GM20000 (cell line): ENCODE results near the gene CCDC187.

Experiments
- DNase-seq: peaks from one replicate; pipeline ENCODE4 v3.0.0; 2012; ENCODE audit warnings: low spot score
- TF ChIP-seq, protein P1 (sequence below): IDR thresholded peaks from 2 replicates; pipeline ENCODE4 v1.5.1; 2012; ENCODE audit warnings: mild to moderate bottlenecking, control low read depth; ENCODE audit errors: extremely low read depth, missing control alignments

CCDC187 gene

DNA sequence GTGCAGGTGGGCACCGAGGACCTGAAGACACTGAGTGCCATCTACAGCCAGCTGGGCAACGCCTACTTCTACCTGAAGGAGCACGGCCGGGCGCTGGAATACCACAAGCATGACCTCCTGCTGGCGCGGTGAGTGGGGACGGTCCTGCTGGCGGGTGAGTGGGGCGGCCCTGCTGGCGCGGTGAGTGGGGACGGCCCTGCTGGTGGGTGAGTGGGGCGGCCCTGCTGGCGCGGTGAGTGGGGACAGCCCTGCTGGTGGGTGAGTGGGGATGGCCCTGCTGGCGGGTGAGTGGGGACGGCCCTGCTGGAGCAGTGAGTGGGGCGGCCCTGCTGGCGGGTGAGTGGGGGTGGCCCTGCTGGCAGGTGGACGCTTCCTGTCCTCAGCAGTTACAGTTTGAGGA lies 30.6 kb upstream of the CCDC187 start:
- DNase-seq, result no peak
- TF ChIP-seq, protein P1, sequence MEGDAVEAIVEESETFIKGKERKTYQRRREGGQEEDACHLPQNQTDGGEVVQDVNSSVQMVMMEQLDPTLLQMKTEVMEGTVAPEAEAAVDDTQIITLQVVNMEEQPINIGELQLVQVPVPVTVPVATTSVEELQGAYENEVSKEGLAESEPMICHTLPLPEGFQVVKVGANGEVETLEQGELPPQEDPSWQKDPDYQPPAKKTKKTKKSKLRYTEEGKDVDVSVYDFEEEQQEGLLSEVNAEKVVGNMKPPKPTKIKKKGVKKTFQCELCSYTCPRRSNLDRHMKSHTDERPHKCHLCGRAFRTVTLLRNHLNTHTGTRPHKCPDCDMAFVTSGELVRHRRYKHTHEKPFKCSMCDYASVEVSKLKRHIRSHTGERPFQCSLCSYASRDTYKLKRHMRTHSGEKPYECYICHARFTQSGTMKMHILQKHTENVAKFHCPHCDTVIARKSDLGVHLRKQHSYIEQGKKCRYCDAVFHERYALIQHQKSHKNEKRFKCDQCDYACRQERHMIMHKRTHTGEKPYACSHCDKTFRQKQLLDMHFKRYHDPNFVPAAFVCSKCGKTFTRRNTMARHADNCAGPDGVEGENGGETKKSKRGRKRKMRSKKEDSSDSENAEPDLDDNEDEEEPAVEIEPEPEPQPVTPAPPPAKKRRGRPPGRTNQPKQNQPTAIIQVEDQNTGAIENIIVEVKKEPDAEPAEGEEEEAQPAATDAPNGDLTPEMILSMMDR, result no peak

GRCh38 chr9:136333486-136333885 lies 29.6 kb upstream of the CCDC187 start:
- TF ChIP-seq, protein P1, result no peak
- no peak for DNase-seq

GRCh38 chr9:136333045-136333444 lies 29.2 kb upstream of the CCDC187 start:
- no peak for DNase-seq
- TF ChIP-seq, protein P1, result no peak

- no peak for DNase-seq
- TF ChIP-seq, protein P1, result no peak
Observed at GRCh38 chr9:136332482-136332983, 28.6 kb upstream of the CCDC187 start.

DNA sequence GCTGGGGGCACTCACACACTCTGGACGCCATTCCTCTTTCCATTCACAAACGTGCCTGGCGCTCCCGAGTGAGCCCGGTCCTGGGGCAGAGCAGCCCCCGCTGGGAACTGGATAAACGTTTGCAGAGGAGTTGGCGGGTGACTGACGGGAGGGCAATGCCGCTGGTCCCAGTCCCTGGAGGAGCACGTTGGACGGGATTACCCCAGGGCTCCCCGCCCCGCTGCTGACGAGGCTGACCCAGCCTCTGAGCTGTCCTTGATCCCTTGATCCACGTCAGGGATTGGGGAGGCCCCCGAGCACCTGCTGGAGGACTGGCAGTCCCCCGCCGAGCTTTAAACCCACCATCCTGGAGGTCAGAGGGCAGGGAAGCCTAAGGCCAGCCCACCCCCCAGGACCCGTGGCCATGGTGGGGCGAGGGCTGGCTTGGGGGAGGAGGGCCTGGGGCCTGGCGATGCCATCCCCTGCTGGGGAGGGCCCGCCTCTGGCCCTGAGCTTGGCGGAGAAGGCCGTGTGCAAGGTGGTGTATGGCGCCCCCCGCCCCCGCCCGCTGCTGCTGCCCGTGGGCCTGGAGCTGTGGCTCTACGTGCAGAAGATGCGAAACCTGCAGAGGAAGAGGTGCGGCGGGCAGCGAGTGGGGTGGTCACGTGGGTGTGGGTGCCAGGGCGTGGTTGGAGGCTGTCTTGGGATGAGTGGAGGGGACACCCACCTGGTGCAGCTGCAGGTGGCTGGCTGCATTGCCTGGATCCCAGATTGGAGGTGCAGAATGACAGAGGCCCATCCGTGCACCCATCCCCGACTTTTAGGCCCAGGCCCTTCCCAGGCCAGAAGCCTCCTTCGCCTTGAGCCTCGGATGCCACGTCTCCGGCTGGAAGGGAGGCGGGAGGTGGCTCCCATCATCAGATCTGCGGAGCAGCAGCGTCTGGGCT lies 27.9 kb upstream of the CCDC187 start:
- no peak for DNase-seq
- TF ChIP-seq, protein P1, result no peak

DNA sequence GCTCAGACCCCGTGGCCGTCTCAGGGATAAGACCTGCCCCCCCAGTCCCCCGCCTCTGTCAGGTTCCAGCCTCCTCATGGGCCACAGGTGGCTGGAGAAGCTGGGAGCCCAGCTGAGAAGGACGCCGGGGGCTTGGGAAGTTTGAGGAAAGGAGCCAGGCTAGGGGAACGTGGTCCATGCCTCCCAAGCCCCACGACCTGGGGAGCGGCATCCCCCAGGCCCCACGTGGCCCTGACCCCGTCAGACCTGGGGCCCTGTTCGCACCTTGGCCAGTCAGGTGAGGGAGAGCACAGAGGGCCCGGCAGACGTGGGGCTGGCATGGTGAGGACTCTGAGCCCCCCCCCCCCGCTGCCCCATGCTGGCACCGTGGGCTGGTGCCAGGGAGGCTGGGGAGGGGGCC lies 27.1 kb upstream of the CCDC187 start:
- TF ChIP-seq, protein P1, result no peak
- no peak for DNase-seq

DNA sequence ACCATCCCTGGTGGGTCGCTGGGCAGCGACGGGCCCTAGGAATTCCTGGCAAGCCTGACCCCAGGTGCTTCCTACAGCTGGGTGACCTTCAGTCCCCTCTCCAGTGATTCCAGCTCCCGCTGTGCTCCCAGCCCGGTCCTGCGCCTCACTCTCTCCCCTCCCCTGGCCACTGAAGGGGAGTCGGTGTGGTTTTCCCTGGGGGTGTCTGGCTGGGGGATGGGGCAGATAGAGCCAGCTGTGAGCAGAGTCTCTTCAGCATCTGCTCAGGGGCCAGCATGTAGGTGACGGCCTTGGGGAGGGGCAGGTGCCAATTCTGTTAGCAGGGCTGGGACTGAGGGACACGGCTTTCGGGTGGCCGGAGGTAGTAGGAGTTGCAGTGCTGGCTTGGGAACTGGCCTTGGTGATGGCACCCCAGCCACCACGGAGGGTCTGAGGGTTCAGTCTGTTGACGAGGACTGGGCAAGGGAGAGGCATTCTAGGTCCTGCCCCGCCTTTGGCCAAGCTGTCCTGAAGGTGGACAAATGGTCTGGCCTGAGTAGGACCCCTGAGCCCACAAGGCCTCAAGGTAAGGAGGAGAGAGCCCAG lies 26.6 kb upstream of the CCDC187 start:
- TF ChIP-seq, protein P1, result no peak
- DNase-seq, result no peak
